GM19099 (cell line): ENCODE measurements around the gene ZMYND12.
A peak's percentile ranks its signal among the peaks of the same experiment; 100 is the strongest.

Experiments used
- POLR2A ChIP-seq: IDR thresholded peaks from 3 replicates; pipeline ENCODE4 v1.6.1; 2011; ENCODE audit warnings: low read depth; ENCODE audit not compliant: insufficient read length; ENCODE audit errors: extremely low read depth

The ZMYND12 gene

DNA sequence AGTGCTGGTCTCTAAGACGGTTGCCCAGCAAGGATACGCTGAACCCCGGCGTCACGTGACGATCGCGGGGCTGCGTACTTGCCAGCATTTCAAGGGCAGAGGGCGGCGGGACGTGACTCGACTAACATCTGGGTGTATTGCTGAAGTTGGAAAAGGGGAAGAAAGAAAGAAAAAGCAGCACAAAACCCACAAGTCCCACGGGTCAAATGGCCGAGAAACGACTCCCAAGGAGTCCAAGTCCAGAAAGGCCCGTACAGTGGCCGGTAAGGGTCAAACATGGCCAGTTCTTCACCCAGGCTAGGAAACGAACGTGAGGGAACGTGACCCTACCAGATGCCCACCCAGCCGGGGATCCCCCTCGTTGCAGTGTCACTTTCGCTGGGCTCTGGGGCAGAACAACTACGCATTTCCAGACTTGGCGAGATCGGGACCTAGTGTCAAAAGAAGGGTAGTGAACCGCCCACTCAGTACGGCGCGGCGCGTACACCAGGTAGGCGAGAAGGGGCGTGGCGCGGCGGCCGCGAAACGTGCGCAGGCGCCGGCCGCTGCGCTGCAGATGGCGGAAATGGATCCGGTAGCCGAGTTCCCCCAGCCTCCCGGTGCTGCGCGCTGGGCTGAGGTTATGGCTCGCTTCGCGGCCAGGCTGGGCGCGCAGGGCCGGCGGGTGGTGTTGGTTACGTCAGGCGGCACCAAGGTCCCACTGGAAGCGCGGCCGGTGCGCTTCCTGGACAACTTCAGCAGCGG, at the start of gene ZMYND12, which contains the start of gene PPCS:
ZMYND12 (minus strand) TSS at position 13 of the 744 bp plus-strand sequence. CDS start 25 bp downstream, outside the sequence.
PPCS (plus strand) TSS at position 534 of the 744 bp plus-strand sequence; CDS start at position 557, 23 bp downstream.
- TF ChIP-seq POLR2A: peak; percentile 97

GRCh38 chr1:42504535-42505128, 48.8 kb upstream of the ZMYND12 start:
- TF ChIP-seq POLR2A: no peak

DNA sequence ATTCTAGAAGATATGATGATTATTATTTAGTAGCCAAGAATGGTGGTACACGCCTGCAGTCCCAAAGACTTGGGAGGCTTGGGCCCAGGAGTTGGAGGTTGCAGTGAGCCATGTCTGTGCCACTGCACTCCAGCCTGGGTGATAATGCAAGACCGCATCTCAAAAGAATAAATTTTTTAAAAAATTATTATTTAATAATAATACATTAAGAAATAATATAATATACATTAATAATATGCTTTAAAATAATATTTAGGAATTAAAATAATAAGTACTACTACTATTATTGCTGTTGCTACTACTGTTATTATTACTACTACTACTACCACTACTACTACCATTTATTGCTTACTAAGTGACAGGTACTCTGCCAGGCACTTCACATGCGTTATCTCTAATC, 34.4 kb upstream of the ZMYND12 start:
- TF ChIP-seq POLR2A: no peak

- TF ChIP-seq POLR2A: no peak
Measured at GRCh38 chr1:42484382-42484781, 28.6 kb upstream of the ZMYND12 start.

- no peak for TF ChIP-seq POLR2A
Measured at GRCh38 chr1:42482635-42483153, 26.9 kb upstream of the ZMYND12 start.

DNA sequence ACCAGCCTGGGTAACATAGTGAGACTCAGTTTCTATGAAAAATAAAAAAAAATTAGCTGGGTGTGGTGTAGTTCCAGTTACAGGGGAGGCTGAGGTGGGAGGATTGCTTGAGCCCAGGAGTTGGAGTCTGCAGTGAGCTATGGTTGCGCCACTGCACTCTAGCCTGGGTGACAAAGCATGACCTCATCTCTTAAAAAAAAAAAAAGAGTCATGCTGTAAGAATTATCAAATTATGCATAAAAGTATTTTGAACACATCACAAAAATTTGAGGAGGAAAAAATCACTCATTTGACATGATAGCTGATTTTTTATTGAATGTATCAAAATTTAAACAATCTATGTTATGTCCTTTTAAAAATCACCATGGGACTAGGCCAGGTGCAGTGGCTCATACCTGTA, 25.1 kb upstream of the ZMYND12 start:
- TF ChIP-seq POLR2A: no peak

GRCh38 chr1:42479621-42480020, 23.8 kb upstream of the ZMYND12 start:
- TF ChIP-seq POLR2A: no peak

GRCh38 chr1:42477775-42478174, 22.0 kb upstream of the ZMYND12 start:
- TF ChIP-seq POLR2A: no peak

DNA sequence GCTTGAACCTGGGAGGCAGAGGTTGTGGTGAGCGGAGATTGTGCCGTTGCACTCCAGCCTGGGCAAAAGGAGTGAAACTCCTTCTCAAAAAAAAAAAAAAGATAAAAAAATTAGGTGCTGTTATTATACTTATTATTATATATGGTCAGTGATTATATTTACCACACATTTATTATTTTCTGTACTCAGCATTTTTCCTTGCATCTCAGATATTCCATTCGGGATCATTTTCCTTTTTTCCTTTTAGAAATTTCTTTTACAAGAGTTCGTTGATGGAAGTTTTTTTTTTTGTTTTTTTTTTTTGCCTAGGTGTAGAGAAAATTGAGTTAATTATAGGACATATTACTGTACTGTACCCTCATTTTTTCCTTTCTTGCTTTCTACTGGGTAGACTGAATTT, 20.8 kb upstream of the ZMYND12 start:
- no peak for TF ChIP-seq POLR2A

DNA sequence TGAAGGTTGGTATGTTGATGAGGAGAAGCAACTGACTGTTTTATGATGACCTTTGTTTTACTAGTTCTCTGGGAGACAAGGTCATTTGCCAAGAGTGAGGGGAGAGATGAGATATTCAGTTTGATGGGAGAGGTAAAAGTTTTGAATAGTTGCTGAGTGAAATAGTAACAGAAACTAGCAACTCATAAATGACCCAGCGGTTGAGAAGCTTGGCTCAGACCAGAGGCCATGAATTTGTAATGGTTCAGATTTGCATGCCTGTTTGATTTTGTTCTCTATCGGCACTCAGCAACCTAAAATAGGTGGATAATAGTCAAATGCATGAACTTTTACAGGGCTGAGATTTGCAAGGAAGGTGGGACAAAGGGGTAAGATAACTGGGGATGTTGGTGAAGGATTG, 13.9 kb upstream of the ZMYND12 start:
- no peak for TF ChIP-seq POLR2A

GRCh38 chr1:42466030-42466429, 10.2 kb upstream of the ZMYND12 start:
- TF ChIP-seq POLR2A: no peak

DNA sequence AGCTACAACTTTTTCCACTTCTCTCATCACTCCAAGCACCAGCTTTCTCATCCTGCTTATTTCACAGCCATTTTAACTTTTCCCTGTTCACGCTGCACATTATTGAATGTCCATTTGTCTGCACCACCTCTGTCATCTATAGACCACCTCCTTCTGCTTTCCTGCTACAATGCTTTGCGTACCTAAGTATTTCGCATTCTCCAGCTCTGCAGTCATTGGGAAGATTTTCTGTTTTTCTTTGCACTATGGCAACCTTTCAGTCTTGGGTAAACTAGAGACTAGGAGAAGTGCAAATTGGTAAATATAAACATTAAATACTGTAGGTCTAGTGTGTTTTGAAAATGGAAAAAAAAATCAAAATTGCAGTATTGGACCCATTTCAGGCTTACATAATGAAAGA, 8.1 kb upstream of the ZMYND12 start:
- no peak for TF ChIP-seq POLR2A

DNA sequence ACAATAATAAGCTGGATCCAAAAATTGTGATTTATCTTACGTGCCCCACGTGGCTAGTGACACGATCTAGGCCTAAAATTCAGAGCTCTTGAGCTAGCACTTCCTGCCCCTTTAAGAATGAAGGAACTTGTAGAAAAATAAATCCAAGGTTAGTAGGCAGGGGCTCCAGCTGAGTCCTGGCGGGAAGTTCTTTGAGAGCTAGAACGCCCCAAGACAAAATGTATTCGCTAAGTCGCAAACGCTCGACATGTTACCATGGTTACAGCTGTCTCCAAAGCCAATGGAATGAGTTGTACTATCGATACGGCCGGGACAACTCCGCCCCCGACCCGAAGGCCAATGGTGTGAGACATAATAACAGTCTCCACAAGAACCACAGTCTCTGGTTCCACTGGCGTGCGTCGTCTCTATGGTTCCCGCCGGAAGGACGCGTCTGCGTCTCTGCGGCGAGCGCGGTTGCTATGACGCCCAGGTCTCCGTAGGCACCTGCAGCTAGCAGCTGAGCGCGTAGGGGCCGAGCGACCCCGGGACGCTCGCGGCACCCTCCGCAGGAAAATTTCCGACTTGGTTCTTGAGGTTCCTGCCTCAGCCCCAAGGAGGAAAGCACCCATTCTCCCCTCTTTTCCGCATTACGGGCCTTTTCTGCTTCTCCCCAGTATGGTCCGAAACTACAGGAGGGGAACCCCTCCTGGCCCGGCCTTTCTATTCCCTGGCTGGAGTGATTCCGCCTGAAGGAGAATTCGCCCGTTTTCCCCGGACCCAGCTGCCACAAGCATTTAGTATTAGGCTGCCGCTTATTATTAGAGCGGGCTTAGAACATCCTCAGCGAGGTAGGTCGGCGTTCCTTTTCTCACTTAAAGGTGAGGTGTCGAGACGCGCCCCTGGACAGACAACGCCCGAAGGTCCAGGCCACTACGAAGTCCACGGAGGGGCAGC, 7.3 kb upstream of the ZMYND12 start, which contains the start of gene CCDC30:
CCDC30 (plus strand) TSS at position 459 of the 936 bp plus-strand sequence. CDS start 17,266 bp downstream, outside the sequence.
- peak; percentile 20 for TF ChIP-seq POLR2A

DNA sequence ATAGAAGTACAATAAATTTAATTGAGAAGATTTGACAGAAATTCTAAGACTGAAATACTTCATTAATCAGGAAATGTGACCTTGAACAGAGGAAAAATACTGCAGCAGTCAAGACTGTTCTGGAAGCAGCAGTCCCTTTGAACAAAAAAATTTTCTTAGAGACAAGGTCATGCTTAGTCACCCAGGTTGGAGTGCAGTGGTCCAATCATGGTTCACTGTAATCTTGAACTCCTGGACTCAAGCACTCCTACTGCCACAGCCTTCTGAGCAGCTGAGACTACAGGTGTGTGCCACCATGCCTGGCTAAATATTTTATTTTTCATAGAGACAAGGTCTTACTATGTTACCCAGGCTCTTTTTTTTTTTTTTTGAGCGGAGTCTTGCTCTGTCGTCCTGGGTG, 5.4 kb upstream of the ZMYND12 start:
- no peak for TF ChIP-seq POLR2A

DNA sequence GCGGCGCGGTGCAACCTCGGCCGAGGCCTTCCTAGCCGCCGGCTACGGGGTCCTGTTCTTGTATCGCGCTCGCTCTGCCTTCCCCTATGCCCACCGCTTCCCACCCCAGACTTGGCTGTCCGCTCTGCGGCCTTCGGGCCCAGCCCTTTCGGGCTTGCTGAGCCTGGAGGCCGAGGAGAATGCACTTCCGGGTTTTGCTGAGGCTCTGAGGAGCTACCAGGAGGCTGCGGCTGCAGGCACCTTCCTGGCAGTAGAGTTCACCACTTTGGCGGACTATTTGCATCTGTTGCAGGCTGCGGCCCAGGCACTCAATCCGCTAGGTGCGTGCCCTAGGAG, 900 bp upstream of the ZMYND12 start:
- peak; percentile 0 for TF ChIP-seq POLR2A

- no peak for TF ChIP-seq POLR2A
Measured at GRCh38 chr1:42454403-42454802, 1.4 kb downstream of the ZMYND12 start.

GRCh38 chr1:42453386-42453785, 2.4 kb downstream of the ZMYND12 start:
- no peak for TF ChIP-seq POLR2A
